ENCODE data around the gene SASH3.

Gene SASH3

GRCh38 chrX:129818123-129818522 is 38.4 kb downstream of the SASH3 start:
- DNase-seq = no peak

DNA sequence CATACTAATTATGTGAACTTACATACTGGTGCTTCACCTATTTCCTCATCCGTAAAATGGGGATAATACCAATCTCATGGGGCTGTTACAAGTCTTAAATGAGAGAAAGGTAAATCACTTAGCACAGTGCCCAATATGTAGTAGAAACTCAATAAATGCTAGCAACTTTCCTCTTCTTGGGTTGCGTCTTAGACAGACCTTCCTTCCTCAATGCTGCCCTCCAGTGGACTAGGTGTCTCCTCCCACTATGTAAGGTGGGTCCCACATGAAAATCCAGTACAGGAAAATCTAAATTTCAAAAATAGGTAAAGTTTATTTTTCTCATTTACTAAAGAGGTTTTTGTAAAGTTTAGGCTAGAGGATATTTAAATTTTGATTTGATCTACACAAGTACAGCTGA is 43.4 kb downstream of the SASH3 start:
- DNase-seq = no peak

- DNase-seq = no peak
Observed at GRCh38 chrX:129823522-129823921, 43.8 kb downstream of the SASH3 start.

- DNase-seq = no peak
Observed at GRCh38 chrX:129824620-129825019, 44.9 kb downstream of the SASH3 start.

DNA sequence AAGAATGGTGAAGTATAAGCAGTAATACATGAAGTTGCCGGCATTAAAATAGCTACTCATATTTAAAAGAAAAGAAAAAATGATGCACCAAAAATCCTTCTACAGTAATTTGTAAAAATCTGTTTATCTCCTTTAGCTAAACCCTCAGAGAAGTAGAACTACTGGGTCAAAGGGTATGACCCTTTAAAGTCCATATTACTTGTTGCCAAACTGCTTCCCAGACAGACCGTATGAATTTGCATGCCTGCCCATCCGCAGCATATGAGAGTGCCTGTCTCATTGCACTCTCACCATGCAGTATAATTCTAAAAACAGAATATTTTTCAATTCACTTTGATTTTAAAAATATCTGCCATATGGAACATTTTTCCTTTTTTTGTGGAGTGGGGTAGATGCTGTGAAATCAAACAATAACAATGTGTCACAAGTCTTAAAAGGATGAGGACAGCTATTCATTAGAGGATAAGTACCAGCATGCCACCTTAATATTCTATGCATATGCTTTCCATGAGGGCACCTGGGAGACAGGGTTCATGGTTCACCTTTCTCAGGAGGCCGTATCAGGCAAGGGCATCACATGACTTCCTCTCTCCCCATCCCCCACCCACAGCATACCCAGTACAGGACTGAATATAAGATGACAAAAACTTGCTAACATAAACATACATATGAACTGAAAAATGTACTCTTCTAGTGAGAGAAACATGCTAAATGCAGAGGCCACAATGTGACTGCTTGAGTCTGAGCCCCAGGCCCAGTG is 46.2 kb downstream of the SASH3 start:
- no peak for DNase-seq

GRCh38 chrX:129830494-129830893 is 50.7 kb downstream of the SASH3 start:
- DNase-seq = no peak

GRCh38 chrX:129831091-129831885 is 51.5 kb downstream of the SASH3 start:
- DNase-seq = no peak

- DNase-seq = no peak
Observed at GRCh38 chrX:129833153-129833990, 53.6 kb downstream of the SASH3 start.

- no peak for DNase-seq
Observed at GRCh38 chrX:129836827-129837226, 57.1 kb downstream of the SASH3 start.

GRCh38 chrX:129840344-129840743 is 60.6 kb downstream of the SASH3 start:
- DNase-seq = no peak

DNA sequence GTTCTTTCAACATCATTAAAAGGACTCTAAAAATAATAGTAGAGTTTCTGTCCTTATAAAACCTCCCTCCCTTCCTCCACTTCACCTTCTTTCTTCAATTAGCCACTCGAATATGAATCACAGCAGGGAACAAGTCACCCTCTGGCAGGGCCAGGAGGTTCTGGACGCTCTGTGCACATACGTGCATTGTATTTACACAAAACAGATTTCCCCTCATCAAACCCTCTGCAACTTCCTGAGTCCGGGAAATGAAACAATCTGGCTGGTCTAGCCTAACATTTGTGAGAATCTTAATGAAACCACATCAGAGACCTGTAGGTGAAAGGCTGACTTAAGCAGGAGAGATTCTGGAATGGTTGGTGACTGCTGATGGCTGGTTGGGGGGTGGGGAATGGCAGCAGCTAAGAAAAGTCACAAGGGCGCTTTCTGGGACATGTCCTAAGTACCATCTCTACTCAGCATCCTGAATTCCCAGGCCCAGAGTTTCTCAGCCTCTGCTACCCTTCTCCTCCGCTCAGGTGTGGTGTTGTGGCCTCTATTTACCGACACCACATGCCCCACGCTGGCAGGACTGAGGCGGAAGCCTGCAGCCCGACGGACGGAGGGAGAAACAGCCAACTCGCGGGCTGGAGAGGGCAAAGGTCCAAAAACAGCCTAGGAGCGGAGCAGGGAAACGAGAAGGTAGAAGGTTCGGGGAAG is 62.9 kb downstream of the SASH3 start:
- DNase-seq = no peak

DNA sequence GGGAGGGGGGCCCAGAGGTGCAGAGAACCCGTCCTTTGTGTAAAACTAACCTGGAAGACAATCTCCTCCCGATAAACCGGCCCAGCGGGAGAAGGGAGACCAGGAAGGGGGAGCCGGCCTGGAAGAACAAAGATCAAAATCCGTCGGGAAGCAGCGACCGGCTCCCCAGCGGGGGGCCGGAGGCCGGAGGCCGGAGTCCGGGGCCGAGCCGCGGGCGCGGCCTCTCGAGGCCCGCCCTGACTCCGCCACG is 63.4 kb downstream of the SASH3 start:
- DNase-seq = no peak

- peak; percentile 11 for DNase-seq
Observed at GRCh38 chrX:129843459-129844306, 63.9 kb downstream of the SASH3 start, which contains the start of gene ZDHHC9. TSS of gene ZDHHC9 (minus strand) at chrX:129843886. CDS start at chrX:129841945, 1,941 bp downstream.
